GM12874 (cell line): ENCODE results near the gene PDLIM4.

Source experiments
- TF ChIP-seq, protein P1 (sequence below): IDR thresholded peaks from 2 replicates; pipeline ENCODE4 v1.5.1; 2011; ENCODE audit warnings: low read depth, mild to moderate bottlenecking, control low read depth, low read length, moderate library complexity; ENCODE audit not compliant: insufficient read depth

PDLIM4 gene

DNA sequence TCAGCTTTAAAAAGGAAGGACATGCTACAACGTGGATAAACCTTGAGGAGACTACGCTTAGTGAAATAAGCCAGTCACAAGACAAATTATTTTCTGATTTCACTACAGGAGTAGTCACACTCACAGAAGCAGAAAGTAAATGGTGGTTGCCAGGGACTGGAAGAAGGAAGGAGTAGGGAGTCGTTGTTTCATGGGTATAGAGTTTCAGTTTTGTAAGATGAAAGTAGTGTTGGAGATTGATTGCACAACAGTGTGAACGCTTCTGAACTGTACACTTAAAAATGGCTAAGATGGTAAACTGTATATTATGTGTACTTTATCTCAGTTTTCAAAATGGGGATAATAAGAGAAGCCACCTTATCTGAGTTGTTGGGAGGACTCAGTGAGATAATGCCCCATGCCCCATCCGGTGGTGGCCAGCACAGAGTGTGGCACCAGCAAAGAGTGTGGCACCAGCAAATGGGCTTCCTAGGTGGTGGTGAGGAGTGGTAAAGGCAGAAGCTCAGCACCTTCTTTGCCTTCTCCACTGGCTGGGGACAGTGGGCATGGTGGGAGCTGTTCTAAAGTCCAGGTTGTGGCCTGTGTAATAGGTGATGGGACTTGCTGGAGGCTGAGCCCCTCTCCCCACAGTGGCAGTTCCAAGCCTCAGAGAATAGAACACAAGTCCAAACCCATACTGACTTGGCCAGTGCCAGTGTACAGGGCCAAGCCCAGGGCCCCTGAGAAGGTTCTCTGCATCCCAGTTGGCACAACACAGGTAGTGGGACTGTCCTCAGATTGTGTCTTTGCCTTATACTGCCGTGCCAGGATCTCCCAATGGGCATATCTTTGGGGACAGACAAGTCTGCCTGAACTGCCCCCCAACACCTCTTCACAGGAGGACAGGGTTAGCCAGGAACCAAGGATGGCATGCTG lies 41.1 kb downstream of the PDLIM4 start:
- TF ChIP-seq, protein P1, sequence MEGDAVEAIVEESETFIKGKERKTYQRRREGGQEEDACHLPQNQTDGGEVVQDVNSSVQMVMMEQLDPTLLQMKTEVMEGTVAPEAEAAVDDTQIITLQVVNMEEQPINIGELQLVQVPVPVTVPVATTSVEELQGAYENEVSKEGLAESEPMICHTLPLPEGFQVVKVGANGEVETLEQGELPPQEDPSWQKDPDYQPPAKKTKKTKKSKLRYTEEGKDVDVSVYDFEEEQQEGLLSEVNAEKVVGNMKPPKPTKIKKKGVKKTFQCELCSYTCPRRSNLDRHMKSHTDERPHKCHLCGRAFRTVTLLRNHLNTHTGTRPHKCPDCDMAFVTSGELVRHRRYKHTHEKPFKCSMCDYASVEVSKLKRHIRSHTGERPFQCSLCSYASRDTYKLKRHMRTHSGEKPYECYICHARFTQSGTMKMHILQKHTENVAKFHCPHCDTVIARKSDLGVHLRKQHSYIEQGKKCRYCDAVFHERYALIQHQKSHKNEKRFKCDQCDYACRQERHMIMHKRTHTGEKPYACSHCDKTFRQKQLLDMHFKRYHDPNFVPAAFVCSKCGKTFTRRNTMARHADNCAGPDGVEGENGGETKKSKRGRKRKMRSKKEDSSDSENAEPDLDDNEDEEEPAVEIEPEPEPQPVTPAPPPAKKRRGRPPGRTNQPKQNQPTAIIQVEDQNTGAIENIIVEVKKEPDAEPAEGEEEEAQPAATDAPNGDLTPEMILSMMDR, result no peak

GRCh38 chr5:132299917-132300316 lies 42.4 kb downstream of the PDLIM4 start:
- TF ChIP-seq, protein P1, result no peak

- TF ChIP-seq, protein P1, result no peak
Observed at GRCh38 chr5:132300577-132301343, 43.3 kb downstream of the PDLIM4 start.

GRCh38 chr5:132301344-132302271 lies 44.1 kb downstream of the PDLIM4 start:
- TF ChIP-seq, protein P1, result no peak

DNA sequence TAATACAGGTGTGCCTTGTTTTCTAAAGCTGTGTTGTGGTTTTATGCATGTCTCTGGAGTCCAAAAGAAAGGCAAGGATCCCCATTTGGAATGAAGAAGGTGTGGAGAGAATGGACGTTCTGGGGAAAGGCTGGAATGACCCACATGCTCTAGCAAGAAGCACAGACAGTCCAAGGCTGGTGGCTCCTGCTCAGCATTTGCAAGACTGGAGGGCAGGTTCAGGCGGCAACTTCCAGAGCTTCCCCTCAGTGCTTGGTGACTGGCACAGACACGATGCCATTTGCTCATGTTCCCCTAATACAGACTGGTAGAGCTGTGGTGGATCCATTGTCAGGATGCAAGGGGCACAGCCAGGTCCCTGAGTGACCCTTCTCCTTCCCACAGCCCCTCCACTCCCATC lies 44.9 kb downstream of the PDLIM4 start:
- TF ChIP-seq, protein P1, result no peak

DNA sequence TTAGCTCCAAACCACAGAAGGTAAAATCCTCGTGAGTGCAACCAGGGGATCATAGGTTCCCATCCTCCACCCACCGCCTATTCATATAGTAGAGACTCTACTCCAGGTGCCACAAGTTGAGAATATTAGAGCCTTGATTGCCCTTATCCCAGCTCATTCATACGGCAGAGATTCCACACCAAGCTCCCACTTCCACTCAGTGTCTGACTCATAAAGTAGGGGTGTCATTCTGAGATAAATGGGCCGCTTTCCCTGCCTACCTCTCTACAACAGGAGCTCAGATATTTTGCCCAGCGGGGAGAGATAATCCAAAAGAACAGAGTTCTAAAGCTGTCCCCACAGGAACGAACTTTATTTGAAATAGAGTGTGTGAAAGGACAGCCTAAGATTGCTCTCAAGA lies 46.1 kb downstream of the PDLIM4 start:
- TF ChIP-seq, protein P1, result no peak
